DOHH2 (cell line): ENCODE measurements around the gene TMCO4.

Source experiments
- H3F3A ChIP-seq: fragments of 200-600 bp; sonication (generic), shearing (Covaris generic); 2 replicates; pipeline ENCODE4 v1.6.0; 2016; ENCODE audit warnings: antibody characterized with exemption, mild to moderate bottlenecking; ENCODE audit not compliant: control insufficient read depth, insufficient read depth
- H3K27ac ChIP-seq: fragments of 200-600 bp; sonication (generic); 2 replicates; pipeline ENCODE4 v1.5.1; 2014; ENCODE audit warnings: low read depth, mild to moderate bottlenecking, low read length, moderate library complexity
- H3K27me3 ChIP-seq: fragments of 200-600 bp; sonication (generic); 2 replicates; pipeline ENCODE4 v1.6.1; 2014; ENCODE audit warnings: mild to moderate bottlenecking, low read length, mixed read lengths; ENCODE audit not compliant: control insufficient read depth
- H3K36me3 ChIP-seq: fragments of 200-600 bp; sonication (generic); 2 replicates; pipeline ENCODE4 v1.6.1; 2014; ENCODE audit warnings: mild to moderate bottlenecking, low read length, moderate library complexity, mixed read lengths; ENCODE audit not compliant: control insufficient read depth
- H3K4me1 ChIP-seq: fragments of 200-600 bp; sonication (generic); 2 replicates; pipeline ENCODE4 v1.6.1; 2014; ENCODE audit warnings: mild to moderate bottlenecking, low read length, mixed read lengths; ENCODE audit not compliant: control insufficient read depth
- H3K4me2 ChIP-seq: fragments of 200-600 bp; sonication (generic); 2 replicates; pipeline ENCODE4 v1.6.0; 2014; ENCODE audit warnings: mild to moderate bottlenecking, low read length, moderate library complexity
- H3K4me3 ChIP-seq: fragments of 200-600 bp; sonication (generic); 2 replicates; pipeline ENCODE4 v1.5.1; 2014; ENCODE audit warnings: mild to moderate bottlenecking, low read length, mixed read lengths
- H3K79me2 ChIP-seq: fragments of 200-600 bp; sonication (generic); 2 replicates; pipeline ENCODE4 v1.6.1; 2014; ENCODE audit warnings: mild to moderate bottlenecking, low read length, mixed read lengths; ENCODE audit not compliant: control insufficient read depth
- H3K9me2 ChIP-seq: fragments of 200-600 bp; sonication (generic); replicated peaks from 2 replicates; pipeline ENCODE4 v1.6.1; 2014; ENCODE audit warnings: mild to moderate bottlenecking, low read length, mixed read lengths; ENCODE audit not compliant: control insufficient read depth
- H3K9me3 ChIP-seq: fragments of 200-600 bp; sonication (generic); 2 replicates; pipeline ENCODE4 v1.6.1; 2014; ENCODE audit warnings: antibody characterized with exemption, low read length, mixed read lengths; ENCODE audit not compliant: control insufficient read depth, insufficient read depth
- H4K20me1 ChIP-seq: fragments of 200-600 bp; sonication (generic); 2 replicates; pipeline ENCODE4 v1.6.0; 2014; ENCODE audit warnings: low read depth, mild to moderate bottlenecking, antibody characterized with exemption, low read length, moderate library complexity; ENCODE audit not compliant: control insufficient read depth, insufficient read depth
- EZH2phosphoT487 ChIP-seq: fragments of 200-600 bp; sonication (generic); IDR thresholded peaks from 2 replicates; pipeline ENCODE4 v1.6.1; 2017; ENCODE audit warnings: borderline replicate concordance, mild to moderate bottlenecking, antibody characterized with exemption, low read length, moderate library complexity, mixed read lengths
- TF ChIP-seq, protein P1 (sequence below): fragments of 200-600 bp; sonication (generic); IDR thresholded peaks from one replicate; pipeline ENCODE4 v1.5.1; 2014; ENCODE audit warnings: antibody characterized with exemption, mild to moderate bottlenecking, low read depth, low read length; ENCODE audit not compliant: poor library complexity, severe bottlenecking

Gene TMCO4

GRCh38 chr1:19754482-19754881, 45.2 kb downstream of the TMCO4 start:
- H3K9me2 ChIP-seq = no peaks in the 10 kb centered on the region
- no peaks in the 10 kb centered on the region for H3K36me3 ChIP-seq
- H3K27ac ChIP-seq = no peak overlapping the region

DNA sequence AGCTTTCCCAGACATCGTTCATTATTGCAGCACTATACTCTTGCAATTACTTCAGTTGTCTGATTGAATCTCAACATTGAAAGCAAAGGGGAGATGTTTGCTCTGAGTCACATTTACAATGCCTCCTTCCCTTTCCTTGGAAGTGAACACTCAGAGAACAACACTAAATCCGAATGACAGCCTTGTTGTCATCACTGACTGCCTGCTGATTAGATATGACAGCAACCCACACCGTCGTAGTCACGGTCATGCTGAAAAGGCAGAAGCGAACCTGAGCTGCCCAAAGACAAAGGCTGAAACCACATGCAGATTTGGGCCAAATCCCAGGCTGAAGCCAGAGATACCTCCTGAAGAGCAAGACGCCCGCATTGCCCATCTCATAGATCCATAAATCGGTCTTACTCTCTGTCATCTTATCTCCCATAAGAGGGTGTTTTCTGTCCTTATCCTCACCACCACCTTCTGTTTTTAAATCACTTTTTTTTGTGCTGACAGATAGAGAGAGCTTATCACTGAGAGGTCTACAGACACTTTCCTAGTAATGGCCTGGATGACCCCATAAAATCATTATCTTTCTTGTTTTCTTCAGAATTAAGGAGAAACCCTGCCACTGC, 47.5 kb downstream of the TMCO4 start:
- Histone ChIP-seq H3K4me3 (no peak overlapping the region), H3K36me3 (no peaks in the 10 kb centered on the region), H3K27ac (no peak overlapping the region), H3K9me2 (no peaks in the 10 kb centered on the region), H3K4me1 (no peaks in the 10 kb centered on the region), H3F3A (no peaks in the 10 kb centered on the region), H3K4me2 (no peak overlapping the region), H3K27me3 (no peaks in the 10 kb centered on the region), H4K20me1 (no peaks in the 10 kb centered on the region), H3K9me3 (no peaks in the 10 kb centered on the region), H3K79me2 (no peaks in the 10 kb centered on the region)
- no peak for TF ChIP-seq EZH2phosphoT487
- TF ChIP-seq, protein P1, sequence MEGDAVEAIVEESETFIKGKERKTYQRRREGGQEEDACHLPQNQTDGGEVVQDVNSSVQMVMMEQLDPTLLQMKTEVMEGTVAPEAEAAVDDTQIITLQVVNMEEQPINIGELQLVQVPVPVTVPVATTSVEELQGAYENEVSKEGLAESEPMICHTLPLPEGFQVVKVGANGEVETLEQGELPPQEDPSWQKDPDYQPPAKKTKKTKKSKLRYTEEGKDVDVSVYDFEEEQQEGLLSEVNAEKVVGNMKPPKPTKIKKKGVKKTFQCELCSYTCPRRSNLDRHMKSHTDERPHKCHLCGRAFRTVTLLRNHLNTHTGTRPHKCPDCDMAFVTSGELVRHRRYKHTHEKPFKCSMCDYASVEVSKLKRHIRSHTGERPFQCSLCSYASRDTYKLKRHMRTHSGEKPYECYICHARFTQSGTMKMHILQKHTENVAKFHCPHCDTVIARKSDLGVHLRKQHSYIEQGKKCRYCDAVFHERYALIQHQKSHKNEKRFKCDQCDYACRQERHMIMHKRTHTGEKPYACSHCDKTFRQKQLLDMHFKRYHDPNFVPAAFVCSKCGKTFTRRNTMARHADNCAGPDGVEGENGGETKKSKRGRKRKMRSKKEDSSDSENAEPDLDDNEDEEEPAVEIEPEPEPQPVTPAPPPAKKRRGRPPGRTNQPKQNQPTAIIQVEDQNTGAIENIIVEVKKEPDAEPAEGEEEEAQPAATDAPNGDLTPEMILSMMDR = no peak

More at GRCh38 chr1:19754482-19754881, 45.2 kb downstream of the TMCO4 start:
- no peaks in the 10 kb centered on the region for H3F3A ChIP-seq
- no peaks in the 10 kb centered on the region for H3K27me3 ChIP-seq
- TF ChIP-seq EZH2phosphoT487 = no peak
- TF ChIP-seq, protein P1 = no peak
- H3K4me1 ChIP-seq = no peaks in the 10 kb centered on the region
- H4K20me1 ChIP-seq = no peaks in the 10 kb centered on the region
- H3K79me2 ChIP-seq = no peaks in the 10 kb centered on the region
- H3K4me2 ChIP-seq = no peak overlapping the region
- H3K9me3 ChIP-seq = no peaks in the 10 kb centered on the region
- H3K4me3 ChIP-seq = no peak overlapping the region

- Histone ChIP-seq H3K4me3 (no peak overlapping the region), H3K9me3 (no peaks in the 10 kb centered on the region), H3K9me2 (no peaks in the 10 kb centered on the region), H3K4me1 (no peaks in the 10 kb centered on the region), H4K20me1 (no peaks in the 10 kb centered on the region), H3K79me2 (no peaks in the 10 kb centered on the region), H3F3A (no peaks in the 10 kb centered on the region), H3K36me3 (no peaks in the 10 kb centered on the region), H3K4me2 (no peak overlapping the region), H3K27me3 (no peaks in the 10 kb centered on the region), H3K27ac (no peak overlapping the region)
- TF ChIP-seq EZH2phosphoT487 = no peak
- TF ChIP-seq, protein P1 = no peak
Measured at GRCh38 chr1:19750882-19751276, 48.8 kb downstream of the TMCO4 start.
